ENCODE data around the gene KCNK6. TPM values are rescaled to one million over a fixed set of nuclear protein-coding genes. Genes with fewer than 3 reads are reported as not detected.

Gene KCNK6
- polyA plus RNA-seq, result 4.7 TPM
- long read RNA-seq, donor 1, full-length matches to known transcripts, result 1 of 1 reads
- long read RNA-seq, donor 1, partial matches to known transcripts, result 0 of 1 reads
- long read RNA-seq, donor 1, other reads (novel, unspliced or antisense), result 0 of 1 reads
- long read RNA-seq, donor 2, full-length matches to known transcripts, result 2 of 2 reads
- long read RNA-seq, donor 2, partial matches to known transcripts, result 0 of 2 reads
- long read RNA-seq, donor 2, other reads (novel, unspliced or antisense), result 0 of 2 reads
- long read RNA-seq, donor 3, result 0 reads
- long read RNA-seq, donor 4, partial matches to known transcripts, result 0 of 1 reads
- long read RNA-seq, donor 4, other reads (novel, unspliced or antisense), result 0 of 1 reads
- long read RNA-seq, donor 5, full-length matches to known transcripts, result 1 of 1 reads
- long read RNA-seq, donor 5, partial matches to known transcripts, result 0 of 1 reads
- long read RNA-seq, donor 5, other reads (novel, unspliced or antisense), result 0 of 1 reads
- long read RNA-seq, donor 6, full-length matches to known transcripts, result 4 of 4 reads
- long read RNA-seq, donor 6, partial matches to known transcripts, result 0 of 4 reads
- long read RNA-seq, donor 6, other reads (novel, unspliced or antisense), result 0 of 4 reads
- long read RNA-seq, donor 7, full-length matches to known transcripts, result 2 of 2 reads
- long read RNA-seq, donor 7, partial matches to known transcripts, result 0 of 2 reads
- long read RNA-seq, donor 7, other reads (novel, unspliced or antisense), result 0 of 2 reads
- long read RNA-seq, donor 8, full-length matches to known transcripts, result 4 of 4 reads
- long read RNA-seq, donor 8, partial matches to known transcripts, result 0 of 4 reads
- long read RNA-seq, donor 8, other reads (novel, unspliced or antisense), result 0 of 4 reads
- long read RNA-seq, donor 9, result 0 reads
- long read RNA-seq, donor 10, result 0 reads
- long read RNA-seq, donor 11, result 0 reads

DNA sequence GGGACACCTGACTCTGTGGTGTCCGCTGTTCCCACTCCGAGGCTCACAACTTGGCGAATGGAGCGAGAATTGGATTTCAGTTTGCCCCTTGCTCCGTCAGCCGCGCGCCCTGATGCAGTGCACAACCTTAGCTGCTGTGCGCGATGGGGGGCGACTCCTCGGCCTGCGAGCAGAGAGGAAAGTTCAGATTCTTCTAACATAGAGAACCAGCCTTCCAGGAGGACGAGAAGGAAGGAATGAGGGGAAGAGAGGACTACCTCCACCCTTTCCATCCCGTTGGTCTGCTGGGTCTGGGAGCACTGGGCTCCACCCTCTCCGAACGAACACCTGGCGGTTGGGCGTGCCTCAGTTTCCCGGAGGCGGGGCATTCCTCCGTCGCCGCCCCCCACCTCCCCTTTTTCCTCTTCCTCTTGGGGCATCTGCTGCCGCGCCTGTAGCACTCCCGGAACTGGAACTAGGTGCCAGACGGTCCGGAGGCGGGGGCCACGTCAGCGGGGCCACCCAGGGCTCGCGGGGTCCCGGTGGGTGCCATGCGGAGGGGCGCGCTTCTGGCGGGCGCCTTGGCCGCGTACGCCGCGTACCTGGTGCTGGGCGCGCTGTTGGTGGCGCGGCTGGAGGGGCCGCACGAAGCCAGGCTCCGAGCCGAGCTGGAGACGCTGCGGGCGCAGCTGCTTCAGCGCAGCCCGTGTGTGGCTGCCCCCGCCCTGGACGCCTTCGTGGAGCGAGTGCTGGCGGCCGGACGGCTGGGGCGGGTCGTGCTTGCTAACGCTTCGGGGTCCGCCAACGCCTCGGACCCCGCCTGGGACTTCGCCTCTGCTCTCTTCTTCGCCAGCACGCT, at the start of gene KCNK6:
KCNK6 (plus strand) TSS at position 425 of the 838 bp plus-strand sequence; CDS start at position 531, 106 bp downstream.
- no CpG with 5 or more reads among the region's 76 CpGs for WGBS (ENCODE audit: insufficient coverage, low lambda C conversion rate)
- Histone ChIP-seq H3K9me3 (ENCODE audit: control insufficient read depth, low read depth, low read length) (no peaks in the 10 kb centered on the region), H3K4me3 (ENCODE audit: low read length) (peak within 1 kb of the TSS; percentile 46), H3K27me3 (ENCODE audit: control insufficient read depth, insufficient read depth, low read length) (peaks cover 34% of the 10 kb centered on the region), H3K4me1 (ENCODE audit: control insufficient read depth, insufficient read depth, low read length) (peaks cover 18% of the 10 kb centered on the region), H3K27ac (ENCODE audit: low read length) (no peak within 1 kb of the TSS), H3K36me3 (ENCODE audit: control insufficient read depth, insufficient read depth, low read length) (no peaks in the 10 kb centered on the region)
- peak in 1 of 2 donors; percentile 62 for DNase-seq

DNA sequence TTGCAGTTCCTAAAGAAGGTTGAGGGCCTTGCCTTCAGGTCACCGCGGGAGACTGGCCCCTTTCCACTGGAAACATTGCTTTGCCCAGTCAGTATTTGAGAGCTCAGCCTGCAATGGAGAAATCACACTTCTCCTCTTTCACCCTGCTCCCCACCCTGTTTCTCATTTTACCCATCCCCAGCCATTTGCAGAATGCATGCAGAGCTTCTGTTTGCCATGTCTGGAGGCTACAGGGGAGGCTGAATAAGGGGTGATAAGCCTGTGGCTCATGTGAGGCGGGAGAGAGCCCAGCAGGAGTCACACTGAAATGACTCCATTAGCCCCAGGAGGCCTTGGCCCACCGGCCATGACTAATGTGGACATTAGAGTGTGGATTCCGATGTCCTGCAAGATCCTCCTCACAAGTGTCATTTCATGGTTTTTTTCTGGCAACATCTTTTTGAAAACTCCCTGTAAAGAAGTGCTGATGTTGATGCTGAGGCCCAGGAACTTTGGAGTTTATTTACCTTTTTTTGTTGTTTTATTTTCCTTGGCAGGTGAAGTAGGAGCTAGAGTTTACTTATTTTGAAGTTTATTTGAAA, 49.0 kb upstream of the KCNK6 start:
- no CpG with 5 or more reads among the region's 5 CpGs for WGBS (ENCODE audit: insufficient coverage, low lambda C conversion rate)
- Histone ChIP-seq H3K36me3 (ENCODE audit: control insufficient read depth, insufficient read depth, low read length) (no peaks in the 10 kb centered on the region), H3K4me1 (ENCODE audit: control insufficient read depth, insufficient read depth, low read length) (peaks cover 60% of the 10 kb centered on the region), H3K4me3 (ENCODE audit: low read length) (no peak overlapping the region), H3K27me3 (ENCODE audit: control insufficient read depth, insufficient read depth, low read length) (no peaks in the 10 kb centered on the region), H3K27ac (ENCODE audit: low read length) (no peak overlapping the region), H3K9me3 (ENCODE audit: control insufficient read depth, low read depth, low read length) (no peaks in the 10 kb centered on the region)
- DNase-seq, result no peak

DNA sequence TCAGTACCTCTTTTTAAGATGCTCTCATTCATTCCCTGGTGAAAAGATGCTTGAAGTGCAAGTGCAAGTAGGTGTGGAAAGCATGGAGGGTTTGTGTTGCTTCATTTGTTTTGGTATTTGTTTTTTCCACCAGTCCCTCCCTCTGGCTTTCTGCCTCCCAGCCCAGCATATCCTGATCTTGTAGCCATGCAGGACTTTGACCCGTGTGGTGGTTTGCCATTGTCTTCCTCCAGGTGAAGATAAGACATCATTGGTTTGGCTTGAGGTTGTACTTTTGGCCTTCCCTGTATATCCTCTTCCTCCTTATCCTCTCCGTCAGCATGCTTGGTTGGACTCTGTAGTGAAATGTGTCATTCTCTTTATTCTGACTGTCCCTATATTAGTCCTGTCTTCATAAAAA, 46.1 kb upstream of the KCNK6 start:
- peak; percentile 89 to 95 for DNase-seq
- Histone ChIP-seq H3K27ac (ENCODE audit: low read length) (peak overlapping the region; percentile 85), H3K4me1 (ENCODE audit: control insufficient read depth, insufficient read depth, low read length) (peaks cover 40% of the 10 kb centered on the region), H3K4me3 (ENCODE audit: low read length) (no peak overlapping the region), H3K9me3 (ENCODE audit: control insufficient read depth, low read depth, low read length) (no peaks in the 10 kb centered on the region), H3K36me3 (ENCODE audit: control insufficient read depth, insufficient read depth, low read length) (no peaks in the 10 kb centered on the region), H3K27me3 (ENCODE audit: control insufficient read depth, insufficient read depth, low read length) (no peaks in the 10 kb centered on the region)
- WGBS (ENCODE audit: insufficient coverage, low lambda C conversion rate), result no CpG with 5 or more reads among the region's 2 CpGs

DNA sequence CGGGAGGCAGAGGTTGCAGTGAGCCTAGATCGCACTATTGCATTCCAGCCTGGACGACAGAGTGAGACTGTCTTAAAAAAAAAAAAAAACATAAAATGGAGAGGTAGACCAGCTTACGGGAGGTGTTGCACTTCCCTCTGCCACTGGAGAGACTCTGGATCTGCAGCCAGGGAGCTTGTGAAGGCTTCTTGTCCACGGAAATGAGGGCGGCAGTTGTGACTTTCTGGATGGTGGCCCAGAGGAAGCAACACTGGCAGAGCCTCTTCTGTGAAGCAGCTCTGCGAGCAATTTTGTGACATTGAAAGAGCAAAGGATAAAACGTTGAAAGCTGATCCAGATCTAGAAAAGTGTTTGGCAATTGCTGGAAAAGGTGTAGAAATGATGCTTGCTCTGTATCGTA, 44.9 kb upstream of the KCNK6 start:
- 71% methylated on average over 4 of the region's 9 CpGs for WGBS (ENCODE audit: insufficient coverage, low lambda C conversion rate)
- H3K4me3 ChIP-seq (ENCODE audit: low read length), result no peak overlapping the region
- H3K36me3 ChIP-seq (ENCODE audit: control insufficient read depth, insufficient read depth, low read length), result no peaks in the 10 kb centered on the region
- peaks cover 35% of the 10 kb centered on the region for H3K4me1 ChIP-seq (ENCODE audit: control insufficient read depth, insufficient read depth, low read length)
- no peaks in the 10 kb centered on the region for H3K27me3 ChIP-seq (ENCODE audit: control insufficient read depth, insufficient read depth, low read length)
- no peaks in the 10 kb centered on the region for H3K9me3 ChIP-seq (ENCODE audit: control insufficient read depth, low read depth, low read length)
- peak overlapping the region; percentile 85 for H3K27ac ChIP-seq (ENCODE audit: low read length)
- no peak for DNase-seq

DNA sequence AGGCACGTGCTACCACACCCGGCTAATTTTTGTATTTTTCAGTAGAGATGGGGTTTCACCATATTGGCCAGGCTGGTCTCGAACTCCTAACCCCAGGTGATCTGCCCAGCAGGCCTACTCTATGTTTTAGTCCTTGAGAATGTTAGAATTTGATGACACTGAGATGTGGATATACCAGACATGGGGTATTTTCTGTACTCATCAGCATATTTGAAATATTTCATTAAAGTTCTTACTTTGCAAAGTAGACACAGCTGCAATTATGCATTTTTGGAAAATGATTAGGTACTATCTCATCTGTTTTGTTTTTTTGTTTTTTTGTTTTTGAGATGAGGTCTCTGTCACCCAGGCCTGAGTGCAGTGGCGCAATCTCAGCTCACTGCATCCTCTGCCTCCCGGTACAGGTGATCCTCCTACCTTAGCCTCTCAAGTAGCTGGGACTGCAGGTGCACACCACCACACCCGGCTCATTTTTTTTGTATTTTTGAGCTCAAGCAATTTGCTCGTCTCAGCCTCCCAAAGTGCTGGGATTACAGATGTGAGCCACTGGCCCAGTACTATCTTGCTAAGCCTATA, 42.6 kb upstream of the KCNK6 start:
- H3K4me3 ChIP-seq (ENCODE audit: low read length), result no peak overlapping the region
- peaks cover 7% of the 10 kb centered on the region for H3K36me3 ChIP-seq (ENCODE audit: control insufficient read depth, insufficient read depth, low read length)
- DNase-seq, result no peak
- H3K4me1 ChIP-seq (ENCODE audit: control insufficient read depth, insufficient read depth, low read length), result peaks cover 24% of the 10 kb centered on the region
- no peak overlapping the region for H3K27ac ChIP-seq (ENCODE audit: low read length)
- H3K9me3 ChIP-seq (ENCODE audit: control insufficient read depth, low read depth, low read length), result no peaks in the 10 kb centered on the region
- H3K27me3 ChIP-seq (ENCODE audit: control insufficient read depth, insufficient read depth, low read length), result no peaks in the 10 kb centered on the region
- no CpG with 5 or more reads among the region's 7 CpGs for WGBS (ENCODE audit: insufficient coverage, low lambda C conversion rate)

DNA sequence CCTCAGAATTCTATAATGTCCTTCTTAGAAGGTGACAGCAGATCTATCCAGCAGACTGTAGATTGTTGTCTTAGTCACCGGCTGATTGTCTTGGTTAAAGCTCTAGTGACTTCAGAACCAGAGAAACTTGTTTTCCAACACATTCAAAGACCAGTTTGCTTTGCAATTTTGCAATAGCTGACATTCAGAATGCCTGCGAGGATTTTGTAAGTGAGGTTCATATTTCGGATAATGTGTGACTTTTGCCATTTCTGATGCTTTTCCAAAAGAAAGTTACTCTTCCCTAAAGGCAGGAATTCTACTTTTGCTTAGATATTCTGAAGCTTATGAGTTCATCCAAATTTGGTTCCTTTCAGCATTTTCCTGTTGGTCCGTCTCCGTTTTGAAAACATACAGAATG, 42.1 kb upstream of the KCNK6 start:
- no peaks in the 10 kb centered on the region for H3K9me3 ChIP-seq (ENCODE audit: control insufficient read depth, low read depth, low read length)
- peaks cover 7% of the 10 kb centered on the region for H3K36me3 ChIP-seq (ENCODE audit: control insufficient read depth, insufficient read depth, low read length)
- H3K4me3 ChIP-seq (ENCODE audit: low read length), result no peak overlapping the region
- WGBS (ENCODE audit: insufficient coverage, low lambda C conversion rate), result no CpG with 5 or more reads among the region's 5 CpGs
- H3K27me3 ChIP-seq (ENCODE audit: control insufficient read depth, insufficient read depth, low read length), result no peaks in the 10 kb centered on the region
- DNase-seq, result no peak
- H3K4me1 ChIP-seq (ENCODE audit: control insufficient read depth, insufficient read depth, low read length), result peaks cover 19% of the 10 kb centered on the region
- no peak overlapping the region for H3K27ac ChIP-seq (ENCODE audit: low read length)

DNA sequence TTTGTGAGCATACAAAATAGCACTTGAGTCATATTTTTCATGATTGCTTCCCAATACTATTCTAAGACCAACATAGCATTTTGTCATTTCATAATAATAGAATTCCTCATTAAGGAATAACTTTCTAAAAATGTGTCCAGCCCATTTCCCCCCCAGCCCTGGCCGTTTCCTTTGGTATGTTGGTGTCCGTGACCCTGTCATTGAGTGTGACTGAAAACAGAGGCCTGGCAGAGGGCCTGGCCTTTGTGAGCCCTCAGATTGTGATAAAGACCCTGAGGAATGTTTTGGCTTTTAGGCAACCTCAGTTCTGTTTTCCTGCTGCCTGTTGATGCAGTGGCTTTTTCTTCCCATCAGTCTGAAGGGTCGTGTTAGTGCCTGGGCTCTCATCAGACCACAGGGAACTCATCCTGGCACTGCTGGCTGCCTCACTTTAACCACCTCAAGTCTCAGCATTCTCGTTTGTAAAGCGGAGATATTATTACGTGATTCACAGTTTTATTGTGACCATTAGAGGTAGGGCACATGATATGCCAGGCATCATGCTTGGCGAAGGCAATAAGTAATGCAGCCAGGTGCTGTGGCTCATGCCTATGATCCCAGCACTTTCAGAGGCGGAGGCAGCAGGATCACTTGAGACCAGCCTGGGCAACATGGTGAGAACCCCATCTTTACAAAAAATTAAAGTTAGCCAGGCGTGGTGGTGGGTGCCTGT, 41.5 kb upstream of the KCNK6 start:
- no peak overlapping the region for H3K27ac ChIP-seq (ENCODE audit: low read length)
- H3K36me3 ChIP-seq (ENCODE audit: control insufficient read depth, insufficient read depth, low read length), result peaks cover 9% of the 10 kb centered on the region
- no peak overlapping the region for H3K4me3 ChIP-seq (ENCODE audit: low read length)
- DNase-seq, result no peak
- no peaks in the 10 kb centered on the region for H3K27me3 ChIP-seq (ENCODE audit: control insufficient read depth, insufficient read depth, low read length)
- WGBS (ENCODE audit: insufficient coverage, low lambda C conversion rate), result 80% methylated on average over 1 of the region's 9 CpGs
- H3K4me1 ChIP-seq (ENCODE audit: control insufficient read depth, insufficient read depth, low read length), result peaks cover 18% of the 10 kb centered on the region
- no peaks in the 10 kb centered on the region for H3K9me3 ChIP-seq (ENCODE audit: control insufficient read depth, low read depth, low read length)

DNA sequence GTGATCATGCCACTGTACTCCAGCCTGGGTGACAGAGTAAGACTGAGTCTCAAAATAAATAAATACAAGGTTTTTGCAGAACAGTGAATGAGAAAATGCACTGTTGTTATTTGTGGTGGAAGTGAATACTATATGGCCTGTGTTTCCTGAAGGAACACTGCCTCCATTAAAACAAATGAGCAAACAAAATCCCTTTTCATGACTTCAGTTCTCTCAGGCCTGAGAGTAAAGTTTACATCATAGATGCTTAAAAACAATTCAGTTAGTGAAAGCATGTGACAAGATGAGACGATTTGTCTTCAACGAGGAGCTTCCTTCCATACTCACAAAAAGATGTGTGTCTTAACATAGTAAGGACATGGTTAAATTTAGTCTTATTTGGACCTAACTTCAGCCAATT, 40.9 kb upstream of the KCNK6 start:
- peaks cover 13% of the 10 kb centered on the region for H3K36me3 ChIP-seq (ENCODE audit: control insufficient read depth, insufficient read depth, low read length)
- H3K27me3 ChIP-seq (ENCODE audit: control insufficient read depth, insufficient read depth, low read length), result no peaks in the 10 kb centered on the region

More for the DNA sequence above, 40.9 kb upstream of the KCNK6 start:
- no CpG with 5 or more reads among the region's 2 CpGs for WGBS (ENCODE audit: insufficient coverage, low lambda C conversion rate)
- no peak for DNase-seq
- Histone ChIP-seq H3K4me1 (ENCODE audit: control insufficient read depth, insufficient read depth, low read length) (peaks cover 12% of the 10 kb centered on the region), H3K27ac (ENCODE audit: low read length) (no peak overlapping the region), H3K9me3 (ENCODE audit: control insufficient read depth, low read depth, low read length) (no peaks in the 10 kb centered on the region), H3K4me3 (ENCODE audit: low read length) (no peak overlapping the region)
